Keratinocyte (primary cell): ENCODE measurements around the gene CYFIP1. TPM values are rescaled to one million over a fixed set of nuclear protein-coding genes. Genes with fewer than 3 reads are reported as not detected.

Experiments used
- DNase-seq: peaks from one replicate; pipeline ENCODE4 v3.0.0-alpha.2; 2011; ENCODE audit warnings: low read depth, missing footprints, low spot score
- FAIRE-seq: peaks from 2 replicates; lab custom pipeline; 2011; peaks lifted over from hg19 to GRCh38; lab: Jason Lieb, UNC
- H2AFZ ChIP-seq: 2 replicates; pipeline ENCODE4 v1.6.0; 2012; ENCODE audit warnings: low read length, control low read depth, inconsistent platforms; ENCODE audit not compliant: control insufficient read depth
- H3K27ac ChIP-seq: 2 replicates; pipeline ENCODE4 v1.5.1; 2011; ENCODE audit warnings: low read length; ENCODE audit not compliant: control insufficient read depth, insufficient read depth
- H3K27me3 ChIP-seq: 3 replicates; pipeline ENCODE4 v1.6.0; 2011; ENCODE audit warnings: low read length; ENCODE audit not compliant: control insufficient read depth, insufficient read depth; ENCODE audit errors: extremely low read depth
- H3K36me3 ChIP-seq, 2 experiments: 2 replicates in 1 of 2; 3 replicates in 1 of 2; pipeline ENCODE4 v1.5.1; 2011; ENCODE audit warnings: low read length in 2 of 2, mild to moderate bottlenecking in 1 of 2; ENCODE audit not compliant: control insufficient read depth in 2 of 2, insufficient read depth in 2 of 2; ENCODE audit errors: extremely low read depth in 1 of 2
- H3K4me1 ChIP-seq: 3 replicates; pipeline ENCODE4 v1.5.1; 2011; ENCODE audit warnings: low read length; ENCODE audit not compliant: control insufficient read depth, insufficient read depth; ENCODE audit errors: extremely low read depth
- H3K4me2 ChIP-seq: 3 replicates; pipeline ENCODE4 v1.6.0; 2011; ENCODE audit warnings: low read depth, low read length; ENCODE audit not compliant: control insufficient read depth, insufficient read depth; ENCODE audit errors: extremely low read depth
- H3K4me3 ChIP-seq, 3 experiments: fragments of 200-600 bp in 1 of 3; sonication (generic) in 1 of 3; 2 replicates in 2 of 3; 3 replicates in 1 of 3; pipeline ENCODE4 v1.5.1; 2011 to 2016; ENCODE audit warnings: low read length in 3 of 3, mild to moderate bottlenecking in 3 of 3, control low read depth in 2 of 3, inconsistent platforms in 1 of 3, low read depth in 1 of 3, mixed read lengths in 1 of 3, mixed run types in 1 of 3, moderate library complexity in 1 of 3; ENCODE audit not compliant: control insufficient read depth in 2 of 3, insufficient read depth in 2 of 3; ENCODE audit errors: extremely low read depth in 1 of 3
- H3K79me2 ChIP-seq: 2 replicates; pipeline ENCODE4 v1.6.0; 2012; ENCODE audit warnings: low read length; ENCODE audit not compliant: control insufficient read depth, insufficient read depth
- H3K9ac ChIP-seq: 3 replicates; pipeline ENCODE4 v1.6.0; 2011; ENCODE audit warnings: low read length; ENCODE audit not compliant: control insufficient read depth, insufficient read depth; ENCODE audit errors: extremely low read depth
- H3K9me1 ChIP-seq: 3 replicates; pipeline ENCODE4 v1.6.0; 2011; ENCODE audit warnings: low read length; ENCODE audit not compliant: control insufficient read depth, insufficient read depth; ENCODE audit errors: extremely low read depth
- H3K9me3 ChIP-seq: 2 replicates; pipeline ENCODE4 v1.5.1; 2012; ENCODE audit warnings: low read depth, low read length; ENCODE audit not compliant: control insufficient read depth
- H4K20me1 ChIP-seq: 3 replicates; pipeline ENCODE4 v1.6.0; 2011; ENCODE audit warnings: low read length; ENCODE audit not compliant: control insufficient read depth, insufficient read depth; ENCODE audit errors: extremely low read depth
- CTCF ChIP-seq, 3 experiments: IDR thresholded peaks in 1 of 3; conservative IDR thresholded peaks in 1 of 3; optimal IDR thresholded peaks in 1 of 3; 2 replicates in 2 of 3; 3 replicates in 1 of 3; pipeline versions ENCODE3 to v1.5.1; 2011; ENCODE audit warnings: low read length in 3 of 3, mild to moderate bottlenecking in 3 of 3, moderate library complexity in 2 of 3, control low read depth in 1 of 3, inconsistent platforms in 1 of 3; ENCODE audit not compliant: insufficient read depth in 2 of 3; ENCODE audit errors: extremely low read depth in 1 of 3
- EZH2 ChIP-seq: IDR thresholded peaks from one replicate; pipeline ENCODE4 v1.6.1; 2012; ENCODE audit warnings: inconsistent platforms, mild to moderate bottlenecking, low read length, moderate library complexity
- dilution Hi-C: fragments of 300-500 bp; cut with MboI; formaldehyde crosslinking; loops from one replicate; pipeline ENCODE4 v1.7.0; 2020; ENCODE audit warnings: low sequenced_read_pairs; ENCODE audit not compliant: extremely low pct_ligation_motif_present
- polyA plus RNA-seq, 5 experiments: library from polyadenylated mRNA; depleted of rRNA in 3 of 5; stranded (reverse) in 3 of 5; stranded (forward) in 1 of 5; unstranded in 1 of 5; fragments of >200 nt; gene quantifications; 1 replicate in 1 of 5; 2 replicates in 3 of 5; 3 replicates in 1 of 5; pipeline versions ENCODE4 v1.2.1 to v1.2.3, GENCODE V29; 2011 to 2012; ENCODE audit warnings: missing spikeins in 2 of 5, low read depth in 1 of 5, low replicate concordance in 1 of 5

The CYFIP1 gene
- polyA plus RNA-seq, 1 donor (not counting 4 experiments of a cell fraction or from before 2014, with no cell fraction given): 72.3 TPM

- no peaks in the 10 kb centered on the region for H3K79me2 ChIP-seq
- no peak overlapping the region for H3K9ac ChIP-seq
- H2AFZ ChIP-seq: no peak overlapping the region
- H3K9me3 ChIP-seq: no peaks in the 10 kb centered on the region
- no peak for DNase-seq
- no peaks in the 10 kb centered on the region for H3K27me3 ChIP-seq
- no peak overlapping the region for H3K4me2 ChIP-seq
- no peak for TF ChIP-seq EZH2
- TF ChIP-seq CTCF (optimal IDR thresholded peaks at IDR 0.05 in 1 of 3, IDR thresholded peaks at IDR 0.05 in 1 of 3, conservative IDR thresholded peaks at IDR 0.05 in 1 of 3; ENCODE audit: extremely low read depth in 1 of 3, insufficient read depth in 2 of 3, low read length in 3 of 3): no peak
- H3K36me3 ChIP-seq: peaks cover 10 to 30% of the 10 kb centered on the region in 2 experiments
- dilution Hi-C loops: no loop called here
- H4K20me1 ChIP-seq: peaks cover 5% of the 10 kb centered on the region
- no peak overlapping the region for H3K27ac ChIP-seq
- H3K9me1 ChIP-seq: no peaks in the 10 kb centered on the region
- no peak overlapping the region for H3K4me3 ChIP-seq
- no peak for FAIRE-seq
- H3K4me1 ChIP-seq: peaks cover 3% of the 10 kb centered on the region
Measured at GRCh38 chr15:22889146-22889818, 90.9 kb downstream of the CYFIP1 start.

GRCh38 chr15:22888120-22888859 is 91.9 kb downstream of the CYFIP1 start:
- H3K27ac ChIP-seq: peak overlapping the region; percentile 48
- H3K4me1 ChIP-seq: peaks cover 3% of the 10 kb centered on the region
- H3K9me1 ChIP-seq: no peaks in the 10 kb centered on the region
- H3K79me2 ChIP-seq: no peaks in the 10 kb centered on the region
- H4K20me1 ChIP-seq: peaks cover 5% of the 10 kb centered on the region
- H3K9me3 ChIP-seq: no peaks in the 10 kb centered on the region
- H3K4me2 ChIP-seq: no peak overlapping the region
- no peaks in the 10 kb centered on the region for H3K27me3 ChIP-seq
- H2AFZ ChIP-seq: no peak overlapping the region
- dilution Hi-C loops: no loop called here
- peaks cover 6 to 22% of the 10 kb centered on the region in 2 experiments for H3K36me3 ChIP-seq
- DNase-seq (peak; percentile 23), FAIRE-seq (no peak)
- TF ChIP-seq CTCF (optimal IDR thresholded peaks at IDR 0.05 in 1 of 3, IDR thresholded peaks at IDR 0.05 in 1 of 3, conservative IDR thresholded peaks at IDR 0.05 in 1 of 3; ENCODE audit: extremely low read depth in 1 of 3, insufficient read depth in 2 of 3, low read length in 3 of 3): no peak
- no peak for TF ChIP-seq EZH2
- H3K9ac ChIP-seq: no peak overlapping the region
- H3K4me3 ChIP-seq: no peak overlapping the region
